GM18520 (cell line): ENCODE data around the gene VAV2.

Experiments used
- ATAC-seq: cut with Tn5 transposase; IDR thresholded peaks from one replicate; pipeline ENCODE4 v1.9.1; 2021; ENCODE audit not compliant: unreplicated experiment

VAV2 gene

GRCh38 chr9:133803745-133804144 lies 188.4 kb downstream of the VAV2 start:
- ATAC-seq: no peak

- no peak for ATAC-seq
Observed at GRCh38 chr9:133803028-133803585, 189.0 kb downstream of the VAV2 start.

GRCh38 chr9:133801739-133802138 lies 190.4 kb downstream of the VAV2 start:
- no peak for ATAC-seq

GRCh38 chr9:133800266-133800665 lies 191.9 kb downstream of the VAV2 start:
- no peak for ATAC-seq

- ATAC-seq: no peak
Observed at GRCh38 chr9:133799716-133800115, 192.4 kb downstream of the VAV2 start.

- no peak for ATAC-seq
Observed at GRCh38 chr9:133799106-133799505, 193.0 kb downstream of the VAV2 start.

GRCh38 chr9:133798160-133798559 lies 194.0 kb downstream of the VAV2 start:
- ATAC-seq: no peak

- no peak for ATAC-seq
Observed at GRCh38 chr9:133797406-133798105, 194.6 kb downstream of the VAV2 start.

- ATAC-seq: no peak
Observed at GRCh38 chr9:133796562-133796961, 195.6 kb downstream of the VAV2 start.

- no peak for ATAC-seq
Observed at GRCh38 chr9:133795049-133795448, 197.1 kb downstream of the VAV2 start.

- ATAC-seq: no peak
Observed at GRCh38 chr9:133794016-133794760, 197.9 kb downstream of the VAV2 start.

GRCh38 chr9:133793471-133793870 lies 198.7 kb downstream of the VAV2 start:
- ATAC-seq: no peak

- ATAC-seq: peak; percentile 43
Observed at GRCh38 chr9:133792721-133793470, 199.2 kb downstream of the VAV2 start.

- no peak for ATAC-seq
Observed at GRCh38 chr9:133791735-133792649, 200.1 kb downstream of the VAV2 start.

- no peak for ATAC-seq
Observed at GRCh38 chr9:133791069-133791468, 201.1 kb downstream of the VAV2 start.

GRCh38 chr9:133789778-133790177 lies 202.3 kb downstream of the VAV2 start:
- no peak for ATAC-seq

GRCh38 chr9:133788819-133789717 lies 203.1 kb downstream of the VAV2 start:
- ATAC-seq: no peak

GRCh38 chr9:133788045-133788818 lies 203.9 kb downstream of the VAV2 start:
- ATAC-seq: no peak

- ATAC-seq: no peak
Observed at GRCh38 chr9:133787754-133788025, 204.4 kb downstream of the VAV2 start.
